Measurements from ENCODE around the gene CERKL. TPM values are rescaled to one million over a fixed set of nuclear protein-coding genes. Genes with fewer than 3 reads are reported as not detected.

CERKL gene
- total RNA-seq, 1 donor from 2014 or later: 0.18 TPM

DNA sequence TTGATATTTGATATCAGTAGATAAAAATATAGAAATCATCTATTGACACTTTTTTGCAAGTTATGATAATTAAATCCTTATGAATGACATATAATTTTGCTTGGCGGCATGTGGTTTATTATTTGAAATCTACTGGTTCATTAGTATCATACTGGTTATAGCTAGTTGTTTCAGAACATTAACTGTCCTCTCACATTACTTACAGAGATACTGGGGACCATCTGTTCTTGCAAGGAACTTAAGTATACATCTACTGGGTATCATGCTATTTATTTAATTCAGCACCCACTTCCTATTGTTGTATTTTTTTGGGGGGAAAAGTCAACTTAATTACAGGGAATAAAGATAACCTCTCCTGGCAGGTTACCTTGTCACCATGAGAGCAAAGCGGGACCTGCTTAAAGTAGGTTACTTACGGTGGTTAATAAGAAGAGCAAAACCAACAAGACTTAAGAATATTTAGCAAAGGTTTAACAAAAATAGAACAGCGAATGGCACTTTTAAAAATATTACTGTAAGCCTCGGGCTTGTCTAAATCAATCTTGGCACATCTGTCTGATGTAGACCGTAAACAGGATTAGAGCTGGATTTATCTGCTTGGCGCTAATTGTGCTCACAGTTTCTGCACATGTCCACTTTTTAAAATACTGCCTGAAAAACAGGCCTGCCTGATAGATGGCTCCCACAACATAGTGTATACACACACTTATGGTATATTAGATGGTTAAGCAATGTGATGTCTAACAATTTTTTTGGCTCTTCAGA lies 41.8 kb downstream of the CERKL start:
- Mint-ChIP-seq H3K27ac (no peak overlapping the region), H3K27me3 (peaks cover 2% of the 10 kb centered on the region), H3K9me3 (no peaks in the 10 kb centered on the region), H3K4me3 (no peak overlapping the region), H3K36me3 (ENCODE audit: low read depth) (no peaks in the 10 kb centered on the region), H3K4me1 (no peaks in the 10 kb centered on the region)
- DNase-seq (no peak), ATAC-seq (ENCODE audit: low read depth) (no peak)
- ChIA-PET CTCF (no interaction called here), POLR2A (no interaction called here)
- TF ChIP-seq, protein P1, sequence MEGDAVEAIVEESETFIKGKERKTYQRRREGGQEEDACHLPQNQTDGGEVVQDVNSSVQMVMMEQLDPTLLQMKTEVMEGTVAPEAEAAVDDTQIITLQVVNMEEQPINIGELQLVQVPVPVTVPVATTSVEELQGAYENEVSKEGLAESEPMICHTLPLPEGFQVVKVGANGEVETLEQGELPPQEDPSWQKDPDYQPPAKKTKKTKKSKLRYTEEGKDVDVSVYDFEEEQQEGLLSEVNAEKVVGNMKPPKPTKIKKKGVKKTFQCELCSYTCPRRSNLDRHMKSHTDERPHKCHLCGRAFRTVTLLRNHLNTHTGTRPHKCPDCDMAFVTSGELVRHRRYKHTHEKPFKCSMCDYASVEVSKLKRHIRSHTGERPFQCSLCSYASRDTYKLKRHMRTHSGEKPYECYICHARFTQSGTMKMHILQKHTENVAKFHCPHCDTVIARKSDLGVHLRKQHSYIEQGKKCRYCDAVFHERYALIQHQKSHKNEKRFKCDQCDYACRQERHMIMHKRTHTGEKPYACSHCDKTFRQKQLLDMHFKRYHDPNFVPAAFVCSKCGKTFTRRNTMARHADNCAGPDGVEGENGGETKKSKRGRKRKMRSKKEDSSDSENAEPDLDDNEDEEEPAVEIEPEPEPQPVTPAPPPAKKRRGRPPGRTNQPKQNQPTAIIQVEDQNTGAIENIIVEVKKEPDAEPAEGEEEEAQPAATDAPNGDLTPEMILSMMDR (IDR thresholded peaks at IDR 0.05): no peak
- intact Hi-C loops (cut with micrococcal nuclease): no loop called here

DNA sequence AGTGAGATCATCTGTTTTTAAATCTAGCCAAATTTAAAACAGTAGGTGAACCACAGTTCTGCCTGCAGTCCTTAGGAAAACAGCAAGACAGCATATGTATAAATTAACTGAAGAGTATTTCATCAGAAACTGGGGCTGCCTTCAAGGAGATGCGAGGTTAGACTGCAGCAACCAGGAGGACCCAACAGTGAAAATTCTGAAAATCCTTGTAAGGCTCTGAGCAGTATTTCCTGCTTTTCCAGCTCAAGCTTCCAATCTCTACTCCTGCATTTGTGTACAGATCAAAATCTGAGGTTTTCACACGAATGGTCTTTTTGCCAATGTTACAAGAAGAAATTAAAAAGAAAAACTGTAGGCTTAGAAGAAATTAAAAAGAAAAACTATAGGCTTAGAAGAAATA lies 43.7 kb downstream of the CERKL start:
- Mint-ChIP-seq H3K27ac (no peak overlapping the region), H3K9me3 (no peaks in the 10 kb centered on the region), H3K27me3 (peaks cover 2% of the 10 kb centered on the region), H3K36me3 (ENCODE audit: low read depth) (no peaks in the 10 kb centered on the region), H3K4me1 (no peaks in the 10 kb centered on the region), H3K4me3 (no peak overlapping the region)
- ChIA-PET POLR2A (no interaction called here), CTCF (no interaction called here)
- intact Hi-C loops (cut with micrococcal nuclease): no loop called here
- DNase-seq (no peak), ATAC-seq (ENCODE audit: low read depth) (no peak)
- TF ChIP-seq, protein P1 (IDR thresholded peaks at IDR 0.05): no peak

DNA sequence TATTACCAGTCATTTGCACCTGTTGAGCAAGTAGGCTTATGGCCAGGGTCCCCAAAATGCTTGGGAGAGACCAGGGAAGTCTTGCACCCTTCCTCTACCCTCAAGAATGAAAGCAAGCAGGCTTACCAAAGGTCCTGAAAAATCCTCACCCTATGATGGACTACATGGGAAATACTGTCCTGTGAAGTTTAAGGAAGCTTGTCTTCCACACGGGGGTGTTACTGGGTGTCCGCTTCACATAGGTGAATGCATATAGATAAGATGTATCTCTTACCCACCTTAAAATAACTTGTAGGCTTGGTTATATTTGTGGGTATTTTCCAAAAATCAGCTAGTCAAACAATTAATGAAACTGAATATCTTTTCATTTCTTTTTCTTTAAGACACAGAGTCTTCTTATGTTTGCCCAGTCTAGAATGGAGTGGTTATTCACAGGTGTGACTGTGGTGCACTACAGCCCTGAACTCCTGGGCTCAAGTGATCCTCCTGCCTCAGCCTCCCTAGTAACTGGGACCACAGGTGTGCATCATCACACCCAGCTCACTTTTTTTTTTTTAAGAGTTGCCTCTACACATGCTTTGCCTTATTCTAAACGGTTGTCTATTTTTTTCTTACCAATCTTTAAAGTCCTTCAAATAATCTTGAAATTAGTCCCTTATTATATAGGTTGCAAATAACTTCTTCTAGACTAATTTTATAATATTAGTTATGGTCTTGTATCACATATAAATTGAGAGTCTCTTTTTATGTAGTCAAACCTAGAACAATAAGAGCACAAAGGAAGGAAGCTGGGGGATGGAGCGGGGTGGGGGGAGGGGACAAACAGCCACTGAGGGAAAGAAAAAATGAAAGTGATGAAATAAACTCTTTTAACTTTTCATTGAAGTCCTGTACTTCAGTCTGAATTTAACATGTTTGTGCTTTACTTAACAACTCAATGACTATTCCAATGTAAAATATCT lies 49.0 kb downstream of the CERKL start:
- DNase-seq: no peak

DNA sequence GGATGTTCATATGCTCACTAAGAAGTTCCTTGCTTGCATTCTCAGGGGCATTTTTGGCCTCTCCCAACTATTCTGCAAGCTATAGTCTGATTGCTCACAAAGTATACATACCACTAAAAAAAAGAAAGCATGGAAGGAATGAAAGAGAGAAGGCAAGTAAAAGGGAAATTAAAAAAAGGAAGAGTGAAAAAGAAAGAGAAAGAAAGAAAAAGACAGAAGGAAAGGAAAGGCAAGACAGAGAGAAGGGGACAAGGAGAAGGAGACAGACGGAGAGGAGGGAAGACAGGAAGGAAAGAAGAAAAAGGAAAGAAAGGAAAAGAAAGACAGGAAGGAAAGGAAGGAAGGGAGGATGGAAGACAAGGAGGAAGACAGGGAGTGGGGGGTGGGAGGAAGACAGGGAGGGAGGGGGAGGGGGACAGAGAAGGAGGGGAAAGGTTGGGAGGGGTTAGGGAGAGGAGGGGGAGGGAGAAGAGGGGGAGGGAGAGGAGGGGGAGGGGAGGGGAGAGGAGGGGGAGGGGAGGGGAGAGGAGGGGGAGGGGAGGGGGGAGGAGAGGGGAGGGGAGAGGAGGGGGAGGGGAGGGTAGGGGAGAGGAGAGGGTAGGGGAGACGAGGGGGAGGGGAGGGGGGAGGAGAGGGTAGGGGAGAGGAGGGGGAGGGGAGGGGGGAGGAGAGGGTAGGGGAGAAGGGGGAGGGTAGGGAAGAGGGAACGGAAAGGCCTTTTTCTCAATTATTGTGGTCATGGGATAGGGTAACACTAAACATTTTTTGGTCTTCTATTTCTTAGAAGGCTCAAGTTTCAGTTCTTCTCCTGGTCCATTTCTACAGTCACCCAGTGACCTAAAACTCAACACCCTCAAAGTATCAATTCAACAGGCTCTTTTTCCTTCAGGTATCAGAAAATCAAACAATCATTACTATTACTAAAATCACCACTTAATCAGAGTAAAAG lies 50.7 kb downstream of the CERKL start:
- intact Hi-C loops (cut with micrococcal nuclease): no loop called here
- Mint-ChIP-seq H3K36me3 (ENCODE audit: low read depth) (no peaks in the 10 kb centered on the region), H3K27me3 (peaks cover 6% of the 10 kb centered on the region), H3K27ac (no peak overlapping the region), H3K4me1 (peaks cover 9% of the 10 kb centered on the region), H3K9me3 (peaks cover 9% of the 10 kb centered on the region), H3K4me3 (no peak overlapping the region)
- ChIA-PET CTCF (no interaction called here), POLR2A (no interaction called here)
- ATAC-seq (ENCODE audit: low read depth): no peak
- DNase-seq: no peak
- TF ChIP-seq, protein P1 (IDR thresholded peaks at IDR 0.05): no peak

More for the DNA sequence above, 49.0 kb downstream of the CERKL start:
- ATAC-seq (ENCODE audit: low read depth): no peak
- H3K27ac Mint-ChIP-seq: no peak overlapping the region
- peaks cover 9% of the 10 kb centered on the region for H3K9me3 Mint-ChIP-seq
- CTCF ChIA-PET: no interaction called here
- POLR2A ChIA-PET: no interaction called here
- H3K4me1 Mint-ChIP-seq: peaks cover 2% of the 10 kb centered on the region
- no peak overlapping the region for H3K4me3 Mint-ChIP-seq
- TF ChIP-seq, protein P1 (IDR thresholded peaks at IDR 0.05): no peak
- H3K36me3 Mint-ChIP-seq (ENCODE audit: low read depth): no peaks in the 10 kb centered on the region
- intact Hi-C loops (cut with micrococcal nuclease): no loop called here
- peaks cover 5% of the 10 kb centered on the region for H3K27me3 Mint-ChIP-seq
